HFFc6 (cell line): ENCODE results near the gene SORCS2. TPM values are rescaled to one million over a fixed set of nuclear protein-coding genes. Genes with fewer than 3 reads are reported as not detected.
A peak's percentile ranks its signal among the peaks of the same experiment; 100 is the strongest.

Experiments
- DNase-seq: peaks from one replicate; pipeline ENCODE4 v3.0.0-alpha.2; 2018
- H3K27ac Mint-ChIP-seq: 2 replicates; pipeline ENCODE4 v1.8.0; 2020; ENCODE audit warnings: mild to moderate bottlenecking, mixed read lengths
- H3K27me3 Mint-ChIP-seq: 2 replicates; pipeline ENCODE4 v1.8.0; 2021; ENCODE audit warnings: mild to moderate bottlenecking, moderate library complexity, mixed read lengths; ENCODE audit not compliant: insufficient read depth
- H3K36me3 Mint-ChIP-seq: 2 replicates; pipeline ENCODE4 v1.8.0; 2021; ENCODE audit warnings: low read depth, mixed read lengths
- H3K4me1 Mint-ChIP-seq: 2 replicates; pipeline ENCODE4 v1.8.0; 2020; ENCODE audit warnings: low read depth, mixed read lengths
- H3K4me3 Mint-ChIP-seq: 2 replicates; pipeline ENCODE4 v1.8.0; 2020; ENCODE audit warnings: mild to moderate bottlenecking, moderate library complexity, mixed read lengths
- H3K9me3 Mint-ChIP-seq: 2 replicates; pipeline ENCODE4 v1.8.0; 2020; ENCODE audit warnings: mild to moderate bottlenecking, mixed read lengths
- CTCF ChIP-seq: fragments of 200-600 bp; sonication (generic); IDR thresholded peaks from 2 replicates; pipeline ENCODE4 v1.5.0; 2021; ENCODE audit warnings: antibody characterized with exemption, mild to moderate bottlenecking
- total RNA-seq, 6 experiments: library from RNA; stranded (reverse); fragmentation: NEBNext Ultra II Directional; extraction: Animal tissue kit (Norgen Biotek cat#: 25700); gene quantifications; 2 replicates in 1 of 6; 3 replicates in 5 of 6; pipeline ENCODE4 v1.2.3, GENCODE V29; 2021

SORCS2 gene
- total RNA-seq, 6 experiments from 2014 or later = 0.05 to 0.15 (median 0.12) TPM; not detected in 3

- Mint-ChIP-seq H3K4me1 (no peaks in the 10 kb centered on the region), H3K4me3 (no peak overlapping the region), H3K9me3 (peaks cover 17% of the 10 kb centered on the region), H3K27me3 (peaks cover 39% of the 10 kb centered on the region), H3K27ac (no peak overlapping the region), H3K36me3 (peaks cover 11% of the 10 kb centered on the region)
- DNase-seq = no peak
- TF ChIP-seq CTCF = peak; percentile 25
Measured at GRCh38 chr4:7687006-7687405, 494.7 kb downstream of the SORCS2 start.

- Mint-ChIP-seq H3K27ac (no peak overlapping the region), H3K4me1 (no peaks in the 10 kb centered on the region), H3K9me3 (peaks cover 10% of the 10 kb centered on the region), H3K36me3 (peaks cover 9% of the 10 kb centered on the region), H3K27me3 (peaks cover 43% of the 10 kb centered on the region), H3K4me3 (no peak overlapping the region)
- no peak for DNase-seq
- TF ChIP-seq CTCF = no peak
Measured at GRCh38 chr4:7687796-7688195, 495.5 kb downstream of the SORCS2 start.

GRCh38 chr4:7689773-7690693, 497.7 kb downstream of the SORCS2 start:
- Mint-ChIP-seq H3K27ac (no peak overlapping the region), H3K4me1 (no peaks in the 10 kb centered on the region), H3K9me3 (no peaks in the 10 kb centered on the region), H3K4me3 (no peak overlapping the region), H3K27me3 (peaks cover 41% of the 10 kb centered on the region), H3K36me3 (no peaks in the 10 kb centered on the region)
- no peak for DNase-seq
- TF ChIP-seq CTCF = no peak

GRCh38 chr4:7691061-7691460, 498.7 kb downstream of the SORCS2 start:
- Mint-ChIP-seq H3K27ac (no peak overlapping the region), H3K36me3 (no peaks in the 10 kb centered on the region), H3K4me3 (no peak overlapping the region), H3K27me3 (peaks cover 39% of the 10 kb centered on the region), H3K4me1 (no peaks in the 10 kb centered on the region), H3K9me3 (no peaks in the 10 kb centered on the region)
- no peak for TF ChIP-seq CTCF
- no peak for DNase-seq

DNA sequence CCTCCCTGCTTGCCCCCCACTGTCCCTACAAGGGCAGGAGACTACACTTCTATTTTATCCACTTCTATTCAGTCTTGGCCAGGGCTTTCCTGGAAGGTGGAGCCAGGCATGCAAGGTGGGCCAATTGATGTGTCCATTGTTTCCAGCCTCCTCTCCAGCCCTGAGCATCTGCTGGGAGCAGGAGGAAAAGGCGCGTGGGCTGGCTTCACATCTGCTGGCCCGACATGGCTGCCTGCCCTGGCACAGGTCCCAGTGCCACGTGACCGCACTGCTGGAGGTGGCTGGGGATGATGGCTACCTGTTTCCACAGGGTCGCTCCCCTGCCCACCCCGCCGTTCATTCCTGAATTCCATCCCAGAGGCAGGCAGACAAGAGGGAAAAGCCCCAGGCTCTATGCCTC, 499.6 kb downstream of the SORCS2 start:
- no peaks in the 10 kb centered on the region for H3K9me3 Mint-ChIP-seq
- H3K27me3 Mint-ChIP-seq = peaks cover 41% of the 10 kb centered on the region
- H3K4me3 Mint-ChIP-seq = no peak overlapping the region
- DNase-seq = no peak
- no peaks in the 10 kb centered on the region for H3K36me3 Mint-ChIP-seq
- H3K27ac Mint-ChIP-seq = no peak overlapping the region
- no peaks in the 10 kb centered on the region for H3K4me1 Mint-ChIP-seq
- TF ChIP-seq CTCF = no peak
